A549 (cell line): ENCODE measurements around the gene IFRD2. TPM values are rescaled to one million over a fixed set of nuclear protein-coding genes. Genes with fewer than 3 reads are reported as not detected.

Experiments
- ATAC-seq, 2 experiments: fragments of 200-7000 bp in 1 of 2; fragments of >200 bp in 1 of 2; cut with Nextera tagmentation in 1 of 2; cut with Tn5 transposase in 1 of 2; 3 replicates each; pipeline versions ENCODE4 v1.8.0 to v1.9.1; 2018 to 2020; ENCODE audit warnings: mild to moderate bottlenecking in 1 of 2, moderate library complexity in 1 of 2
- CTCF ChIA-PET: fragments of 300-600 bp; sonication (Branson Sonifier 250); formaldehyde crosslinking; extraction: SDS; loops from one replicate; lab custom pipeline; 2021; ENCODE audit warnings: antibody characterized with exemption, inconsistent platforms; lab: Yijun Ruan, JAX
- POLR2A ChIA-PET: fragments of 350-600 bp; formaldehyde crosslinking; extraction: SDS; loops from one replicate; lab custom pipeline; 2021; ENCODE audit warnings: antibody characterized with exemption, inconsistent platforms; lab: Yijun Ruan, JAX
- DNase-seq, 2 experiments: peaks; one replicate each; pipeline versions ENCODE4 v3.0.0 to v3.0.0-alpha.2; 2011 to 2016; ENCODE audit warnings: low read depth in 1 of 2, low spot score in 1 of 2
- FAIRE-seq: peaks from 2 replicates; lab custom pipeline; 2011; peaks lifted over from hg19 to GRCh38; lab: Jason Lieb, UNC
- H3K27ac ChIP-seq, 2 experiments: fragments of >200 bp; sonication (Bioruptor Twin); formaldehyde crosslinking; 3 replicates each; pipeline ENCODE4 v1.5.1; 2016 to 2017
- H3K4me1 ChIP-seq: fragments of >200 bp; sonication (Bioruptor Twin); formaldehyde crosslinking; 3 replicates; pipeline ENCODE4 v1.6.1; 2016
- H3K4me2 ChIP-seq: fragments of >200 bp; sonication (Bioruptor Twin); formaldehyde crosslinking; 3 replicates; pipeline ENCODE4 v1.6.1; 2016
- H3K4me3 ChIP-seq: fragments of >200 bp; sonication (Bioruptor Twin); formaldehyde crosslinking; 3 replicates; pipeline ENCODE4 v1.5.1; 2016
- H3K9me3 ChIP-seq: fragments of >200 bp; sonication (Bioruptor Twin); formaldehyde crosslinking; 3 replicates; pipeline ENCODE4 v1.6.1; 2016
- BCL3 ChIP-seq: fragments of >200 bp; sonication (Bioruptor Twin); formaldehyde crosslinking; IDR thresholded peaks from 3 replicates; pipeline ENCODE4 v1.6.1; 2016
- BHLHE40 ChIP-seq: IDR thresholded peaks from 2 replicates; pipeline ENCODE4 v1.6.1; 2012; ENCODE audit warnings: low read depth, low read length, inconsistent platforms
- CEBPB ChIP-seq, 2 experiments: fragments of >200 bp in 1 of 2; sonication (Bioruptor Twin) in 1 of 2; formaldehyde crosslinking in 1 of 2; IDR thresholded peaks; 2 replicates each; pipeline ENCODE4 v1.6.1; 2012 to 2016
- GATA3 ChIP-seq: IDR thresholded peaks from 2 replicates; pipeline ENCODE4 v1.6.1; 2012; ENCODE audit warnings: borderline replicate concordance
- HMGXB4 ChIP-seq: fragments of 250-450 bp; sonication (Bioruptor Pico); IDR thresholded peaks from 2 replicates; pipeline ENCODE4 v1.5.0; 2021; ENCODE audit warnings: mild to moderate bottlenecking, moderate library complexity, borderline replicate concordance
- HOXA7 ChIP-seq: fragments of 250-450 bp; sonication (Bioruptor Pico); IDR thresholded peaks from 2 replicates; pipeline ENCODE4 v1.5.0; 2020; ENCODE audit warnings: mild to moderate bottlenecking, moderate library complexity
- HOXB13 ChIP-seq: fragments of 250-450 bp; sonication (Bioruptor Pico); IDR thresholded peaks from 2 replicates; pipeline ENCODE4 v1.5.0; 2020; ENCODE audit warnings: low read depth, mild to moderate bottlenecking, moderate library complexity
- HOXB5 ChIP-seq: fragments of 250-450 bp; sonication (Bioruptor Pico); IDR thresholded peaks from 2 replicates; pipeline ENCODE4 v1.5.0; 2020; ENCODE audit warnings: mild to moderate bottlenecking, moderate library complexity
- JUN ChIP-seq, 2 experiments: fragments of >200 bp; sonication (Bioruptor Twin); formaldehyde crosslinking; IDR thresholded peaks; 2 replicates in 1 of 2; 3 replicates in 1 of 2; pipeline ENCODE4 v1.6.1; 2016 to 2017
- JUNB ChIP-seq: fragments of >200 bp; sonication (Bioruptor Twin); formaldehyde crosslinking; IDR thresholded peaks from 2 replicates; pipeline ENCODE4 v1.6.1; 2016
- KDM1A ChIP-seq: fragments of 200-600 bp; sonication (generic); IDR thresholded peaks from 2 replicates; pipeline ENCODE4 v1.6.1; 2016; ENCODE audit warnings: low read depth, mild to moderate bottlenecking
- MAFK ChIP-seq: fragments of 450-650 bp; IDR thresholded peaks from 2 replicates; pipeline ENCODE4 v1.6.1; 2014; ENCODE audit not compliant: partially characterized antibody
- MYC ChIP-seq: IDR thresholded peaks from 2 replicates; pipeline ENCODE4 v1.6.1; 2012; ENCODE audit warnings: mild to moderate bottlenecking, inconsistent platforms, low read length, improper control_type of control experiment, borderline replicate concordance
- PBX3 ChIP-seq: IDR thresholded peaks from 2 replicates; pipeline ENCODE4 v1.6.1; 2012
- PHF8 ChIP-seq: fragments of 200-600 bp; sonication (generic); IDR thresholded peaks from 2 replicates; pipeline ENCODE4 v1.6.1; 2016; ENCODE audit warnings: low read depth, mild to moderate bottlenecking, antibody characterized with exemption, moderate library complexity, borderline replicate concordance
- POLR2AphosphoS2 ChIP-seq: conservative IDR thresholded peaks from 2 replicates; pipeline ENCODE4 v1.6.1; 2012; ENCODE audit warnings: low read length, improper control_type of control experiment, inconsistent platforms
- RAD21 ChIP-seq, 2 experiments: fragments of >200 bp in 1 of 2; sonication (Bioruptor Twin) in 1 of 2; formaldehyde crosslinking in 1 of 2; IDR thresholded peaks in 1 of 2; conservative IDR thresholded peaks in 1 of 2; 2 replicates in 1 of 2; 3 replicates in 1 of 2; pipeline ENCODE4 v1.6.1; 2012 to 2018; ENCODE audit warnings: inconsistent platforms in 1 of 2
- RARB ChIP-seq: fragments of 250-450 bp; sonication (Bioruptor Pico); IDR thresholded peaks from 2 replicates; pipeline ENCODE4 v1.8.0; 2021; ENCODE audit warnings: mild to moderate bottlenecking, moderate library complexity
- RFX5 ChIP-seq: fragments of 450-650 bp; IDR thresholded peaks from 2 replicates; pipeline ENCODE4 v1.7.1; 2014; ENCODE audit warnings: antibody characterized with exemption, mild to moderate bottlenecking, moderate library complexity
- RNF2 ChIP-seq: fragments of 200-600 bp; sonication (generic); IDR thresholded peaks from 2 replicates; pipeline ENCODE4 v1.6.1; 2016; ENCODE audit warnings: low read depth, mild to moderate bottlenecking, antibody characterized with exemption, moderate library complexity, borderline replicate concordance
- SREBF2 ChIP-seq: fragments of 450-650 bp; IDR thresholded peaks from 2 replicates; pipeline ENCODE4 v1.6.1; 2014; ENCODE audit warnings: mild to moderate bottlenecking, moderate library complexity
- TFCP2L1 ChIP-seq: fragments of 250-450 bp; sonication (Bioruptor Pico); IDR thresholded peaks from 2 replicates; pipeline ENCODE4 v1.5.0; 2021; ENCODE audit warnings: mild to moderate bottlenecking
- USF2 ChIP-seq: fragments of 450-650 bp; IDR thresholded peaks from 2 replicates; pipeline ENCODE4 v1.6.1; 2014; ENCODE audit warnings: antibody characterized with exemption
- ZFP36 ChIP-seq: fragments of 450-650 bp; IDR thresholded peaks from 2 replicates; pipeline ENCODE4 v1.6.1; 2014; ENCODE audit warnings: borderline replicate concordance; ENCODE audit not compliant: partially characterized antibody
- WGBS: methylation state at CpG from one replicate; pipeline ENCODE4 v1.1.6; 2017; ENCODE audit errors: missing lambda C conversion rate; 5-methylcytosine and 5-hydroxymethylcytosine counted together
- polyA plus RNA-seq, 4 experiments: library from polyadenylated mRNA; depleted of rRNA in 3 of 4; stranded (reverse); fragments of >200 nt; fragmentation: RNase III in 1 of 4; extraction: RNeasy Plus Mini Kit Qiagen cat#74134 plus additional on column Dnase treatment in 1 of 4; gene quantifications; 2 replicates in 3 of 4; 3 replicates in 1 of 4; pipeline ENCODE4 v1.2.3, GENCODE V29; 2011 to 2017
- TF ChIP-seq, protein P1 (sequence below): fragments of >200 bp; sonication (Bioruptor Twin); formaldehyde crosslinking; IDR thresholded peaks from 3 replicates; pipeline ENCODE4 v1.5.1; 2016
- TF ChIP-seq, protein P2 (sequence below): fragments of 150-350 bp; IDR thresholded peaks from 2 replicates; pipeline ENCODE4 v1.6.1; 2014; ENCODE audit warnings: low read depth, mild to moderate bottlenecking, low read length

The IFRD2 gene
- polyA plus RNA-seq, 2 of the 4 experiments (the other 2 are of a cell fraction), result 42.2 to 79.7 TPM

GRCh38 chr3:50318163-50318562 is 25.9 kb upstream of the IFRD2 start:
- Histone ChIP-seq H3K4me1 (peaks cover 31% of the 10 kb centered on the region), H3K9me3 (no peaks in the 10 kb centered on the region), H3K27ac (no peak overlapping the region; a peak in 1 of 6 replicates), H3K4me3 (no peak overlapping the region), H3K4me2 (no peak overlapping the region; the same call in 2 of the 3 replicates)
- WGBS, result 89% methylated on average over 5 of the region's 11 CpGs
- ChIA-PET CTCF (interaction anchor here (0.8 to 5.0 kb wide), 5 partner anchors 10 to 92 kb away, joined by 3 to 21 read pairs (median 5); partner anchors contain the start of genes HYAL3, IFRD2, NAA80 and TUSC2), POLR2A (no interaction called here)
- DNase-seq (no peak), FAIRE-seq (no peak), ATAC-seq (no peak)
- TF ChIP-seq POLR2AphosphoS2 (no peak), HOXB5 (CRISPR knock-in tag) (no peak), PHF8 (no peak), BCL3 (no peak), GATA3 (no peak), RAD21 (conservative IDR thresholded peaks at IDR 0.05 in 1 of 2, IDR thresholded peaks at IDR 0.05 in 1 of 2) (no peak), BHLHE40 (no peak), MYC (no peak), TFCP2L1 (CRISPR knock-in tag) (no peak), PBX3 (no peak), HOXB13 (CRISPR knock-in tag) (no peak)
- TF ChIP-seq, protein P1, sequence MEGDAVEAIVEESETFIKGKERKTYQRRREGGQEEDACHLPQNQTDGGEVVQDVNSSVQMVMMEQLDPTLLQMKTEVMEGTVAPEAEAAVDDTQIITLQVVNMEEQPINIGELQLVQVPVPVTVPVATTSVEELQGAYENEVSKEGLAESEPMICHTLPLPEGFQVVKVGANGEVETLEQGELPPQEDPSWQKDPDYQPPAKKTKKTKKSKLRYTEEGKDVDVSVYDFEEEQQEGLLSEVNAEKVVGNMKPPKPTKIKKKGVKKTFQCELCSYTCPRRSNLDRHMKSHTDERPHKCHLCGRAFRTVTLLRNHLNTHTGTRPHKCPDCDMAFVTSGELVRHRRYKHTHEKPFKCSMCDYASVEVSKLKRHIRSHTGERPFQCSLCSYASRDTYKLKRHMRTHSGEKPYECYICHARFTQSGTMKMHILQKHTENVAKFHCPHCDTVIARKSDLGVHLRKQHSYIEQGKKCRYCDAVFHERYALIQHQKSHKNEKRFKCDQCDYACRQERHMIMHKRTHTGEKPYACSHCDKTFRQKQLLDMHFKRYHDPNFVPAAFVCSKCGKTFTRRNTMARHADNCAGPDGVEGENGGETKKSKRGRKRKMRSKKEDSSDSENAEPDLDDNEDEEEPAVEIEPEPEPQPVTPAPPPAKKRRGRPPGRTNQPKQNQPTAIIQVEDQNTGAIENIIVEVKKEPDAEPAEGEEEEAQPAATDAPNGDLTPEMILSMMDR, result no peak

DNA sequence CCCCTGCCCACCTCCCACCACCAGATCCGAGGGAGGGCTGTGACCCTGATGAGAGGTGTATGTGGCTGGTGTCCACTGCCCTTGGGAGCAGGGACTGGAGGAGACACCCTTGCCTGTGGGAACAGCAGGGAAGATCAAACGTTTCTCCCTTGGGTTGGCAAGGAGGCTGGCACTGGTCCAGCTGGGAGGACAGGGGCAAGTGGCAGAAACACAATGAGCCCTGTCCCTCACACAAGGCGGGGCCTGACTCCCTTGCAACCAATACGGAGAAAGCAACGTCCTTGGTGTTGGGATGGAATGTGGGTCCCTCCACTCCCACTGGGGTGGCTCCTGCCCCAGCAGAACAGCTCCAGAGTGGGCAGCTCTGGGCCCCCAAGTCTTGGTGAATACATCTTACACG is 25.1 kb upstream of the IFRD2 start:
- ATAC-seq (no peak), DNase-seq (no peak), FAIRE-seq (no peak)
- WGBS, result 56% methylated on average over 5 of the region's 6 CpGs
- TF ChIP-seq HMGXB4 (CRISPR knock-in tag) (no peak), JUN (IDR thresholded peaks at IDR 0.05) (no peak), POLR2AphosphoS2 (no peak), JUNB (no peak), MAFK (no peak), TFCP2L1 (CRISPR knock-in tag) (no peak), RNF2 (no peak), SREBF2 (no peak), RFX5 (no peak), USF2 (no peak), MYC (no peak), HOXB5 (CRISPR knock-in tag) (no peak), BCL3 (no peak), CEBPB (IDR thresholded peaks at IDR 0.05) (no peak), ZFP36 (no peak), KDM1A (no peak), RARB (CRISPR knock-in tag) (no peak), HOXB13 (CRISPR knock-in tag) (no peak), HOXA7 (CRISPR knock-in tag) (no peak)
- TF ChIP-seq, protein P2, sequence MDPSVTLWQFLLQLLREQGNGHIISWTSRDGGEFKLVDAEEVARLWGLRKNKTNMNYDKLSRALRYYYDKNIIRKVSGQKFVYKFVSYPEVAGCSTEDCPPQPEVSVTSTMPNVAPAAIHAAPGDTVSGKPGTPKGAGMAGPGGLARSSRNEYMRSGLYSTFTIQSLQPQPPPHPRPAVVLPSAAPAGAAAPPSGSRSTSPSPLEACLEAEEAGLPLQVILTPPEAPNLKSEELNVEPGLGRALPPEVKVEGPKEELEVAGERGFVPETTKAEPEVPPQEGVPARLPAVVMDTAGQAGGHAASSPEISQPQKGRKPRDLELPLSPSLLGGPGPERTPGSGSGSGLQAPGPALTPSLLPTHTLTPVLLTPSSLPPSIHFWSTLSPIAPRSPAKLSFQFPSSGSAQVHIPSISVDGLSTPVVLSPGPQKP, result no peak
- ChIA-PET POLR2A (interaction anchor here (1.3 kb wide), 1 partner anchor 20 kb away, joined by 4 read pairs; no protein-coding TSS in a partner anchor), CTCF (interaction anchor here (2.3 kb wide), 1 partner anchor 11 kb away, joined by 8 read pairs; the partner anchor contains the start of gene TUSC2)
- Histone ChIP-seq H3K4me3 (no peak overlapping the region), H3K27ac (peak overlapping the region; percentile 39 to 78; a peak in 4 of 6 replicates), H3K9me3 (no peaks in the 10 kb centered on the region), H3K4me2 (peak overlapping the region; percentile 66), H3K4me1 (peaks cover 31% of the 10 kb centered on the region)
